ENCODE data around the gene ANKRA2. TPM values are rescaled to one million over a fixed set of nuclear protein-coding genes. Genes with fewer than 3 reads are reported as not detected.

Gene ANKRA2
- total RNA-seq, 1 donor from 2014 or later = 26.7 TPM

DNA sequence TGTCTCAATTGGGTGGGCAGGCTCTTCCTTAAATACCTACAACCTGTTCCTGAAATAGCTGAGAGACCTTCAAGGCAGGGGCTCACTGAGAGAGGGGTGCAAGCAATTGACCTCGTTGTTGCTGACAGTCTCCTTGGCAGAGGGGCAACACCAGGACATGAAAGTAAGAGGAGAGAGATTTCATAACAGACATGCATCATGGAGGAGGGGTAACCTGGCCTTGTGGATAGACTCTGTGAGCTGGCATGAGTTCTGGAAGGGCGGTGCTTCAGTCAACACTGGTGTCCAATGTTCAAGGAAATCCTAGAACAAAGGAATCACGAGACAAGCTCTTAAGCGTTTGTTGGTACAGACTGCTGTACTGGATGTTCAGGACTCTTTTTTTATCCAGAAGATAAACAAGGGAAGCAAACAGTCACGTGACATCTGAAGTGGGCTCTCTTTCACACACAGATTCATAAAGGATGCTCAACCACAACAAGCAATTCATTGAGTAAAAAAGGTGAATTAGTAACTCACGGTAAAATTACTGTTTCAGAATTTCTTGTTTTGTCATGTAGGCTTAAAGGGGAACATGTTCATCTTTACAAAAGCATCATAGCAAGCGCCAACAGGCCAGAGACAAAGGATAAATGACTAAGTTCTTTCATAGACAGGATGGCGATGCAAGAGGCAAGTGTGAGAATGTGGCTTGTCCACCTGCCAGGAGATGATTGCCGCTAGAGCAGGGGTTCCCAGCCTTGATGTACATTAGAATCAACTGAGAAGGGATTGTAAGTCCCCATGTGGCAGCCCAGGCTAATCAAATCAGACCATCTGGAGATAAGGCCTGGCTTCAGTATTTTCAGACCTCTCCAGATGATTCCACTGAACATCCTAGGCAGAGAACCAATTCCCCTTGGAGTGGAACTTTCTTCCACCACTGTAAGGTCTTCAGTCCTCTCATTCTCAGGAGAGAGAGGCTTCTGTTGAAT lies 20.7 kb downstream of the ANKRA2 start:
- Histone ChIP-seq H3K4me3 (no peak overlapping the region), H3K27me3 (ENCODE audit: low read depth) (no peaks in the 10 kb centered on the region), H3K36me3 (no peaks in the 10 kb centered on the region), H3K9me3 (no peaks in the 10 kb centered on the region), H3K27ac (peak overlapping the region; percentile 37), H3K4me1 (peaks cover 19% of the 10 kb centered on the region)
- TF ChIP-seq, protein P1, sequence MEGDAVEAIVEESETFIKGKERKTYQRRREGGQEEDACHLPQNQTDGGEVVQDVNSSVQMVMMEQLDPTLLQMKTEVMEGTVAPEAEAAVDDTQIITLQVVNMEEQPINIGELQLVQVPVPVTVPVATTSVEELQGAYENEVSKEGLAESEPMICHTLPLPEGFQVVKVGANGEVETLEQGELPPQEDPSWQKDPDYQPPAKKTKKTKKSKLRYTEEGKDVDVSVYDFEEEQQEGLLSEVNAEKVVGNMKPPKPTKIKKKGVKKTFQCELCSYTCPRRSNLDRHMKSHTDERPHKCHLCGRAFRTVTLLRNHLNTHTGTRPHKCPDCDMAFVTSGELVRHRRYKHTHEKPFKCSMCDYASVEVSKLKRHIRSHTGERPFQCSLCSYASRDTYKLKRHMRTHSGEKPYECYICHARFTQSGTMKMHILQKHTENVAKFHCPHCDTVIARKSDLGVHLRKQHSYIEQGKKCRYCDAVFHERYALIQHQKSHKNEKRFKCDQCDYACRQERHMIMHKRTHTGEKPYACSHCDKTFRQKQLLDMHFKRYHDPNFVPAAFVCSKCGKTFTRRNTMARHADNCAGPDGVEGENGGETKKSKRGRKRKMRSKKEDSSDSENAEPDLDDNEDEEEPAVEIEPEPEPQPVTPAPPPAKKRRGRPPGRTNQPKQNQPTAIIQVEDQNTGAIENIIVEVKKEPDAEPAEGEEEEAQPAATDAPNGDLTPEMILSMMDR (IDR thresholded peaks at IDR 0.05) = no peak
- ATAC-seq = peak; percentile 50 to 77
- intact Hi-C loops (cut with DNase I) = no loop called here
- DNase-seq = peak; percentile 62

DNA sequence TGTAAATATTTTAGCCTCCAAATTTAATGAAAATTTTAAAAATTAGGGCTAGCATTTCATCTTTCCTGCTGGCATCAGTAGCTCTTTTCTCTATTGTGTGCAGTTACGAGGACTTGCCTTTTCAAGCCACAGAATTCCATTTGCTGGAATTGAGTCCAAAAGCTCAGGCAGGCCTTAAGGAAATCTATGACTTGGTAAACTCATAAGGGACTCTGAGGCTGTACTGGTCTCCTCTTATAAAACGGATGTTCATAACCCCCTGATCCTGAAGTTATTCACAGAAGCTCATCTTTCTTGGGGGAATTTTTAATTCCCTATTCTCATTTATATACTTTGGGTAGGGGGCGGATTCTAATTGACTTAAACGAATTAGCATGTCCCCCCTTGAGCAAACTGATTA lies 23.4 kb downstream of the ANKRA2 start:
- DNase-seq = no peak
- Histone ChIP-seq H3K27ac (peak overlapping the region; percentile 68), H3K4me1 (peaks cover 19% of the 10 kb centered on the region), H3K4me3 (no peak overlapping the region), H3K27me3 (ENCODE audit: low read depth) (no peaks in the 10 kb centered on the region), H3K9me3 (no peaks in the 10 kb centered on the region), H3K36me3 (no peaks in the 10 kb centered on the region)
- intact Hi-C loops (cut with DNase I) = no loop called here
- no peak for ATAC-seq
- TF ChIP-seq, protein P1 (IDR thresholded peaks at IDR 0.05) = no peak

DNA sequence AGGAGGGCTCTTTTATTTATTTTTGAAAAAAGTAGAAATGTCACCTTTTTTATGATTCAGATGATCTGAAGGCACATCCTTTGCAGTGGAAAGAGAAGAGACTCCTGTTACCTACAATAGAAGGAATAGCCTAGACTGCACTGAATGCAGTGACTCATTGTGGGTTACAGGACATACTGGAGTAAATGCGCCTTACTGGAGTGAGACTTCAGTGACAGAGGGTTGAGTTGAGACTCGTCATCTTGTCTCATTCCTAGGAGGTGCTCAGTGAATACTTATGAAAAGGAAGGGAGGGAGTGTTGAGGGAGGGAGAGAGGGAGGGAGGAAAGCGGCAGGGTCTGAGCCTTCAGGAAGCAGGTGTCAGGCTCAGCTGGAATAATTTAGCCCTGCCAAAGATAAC lies 25.2 kb downstream of the ANKRA2 start:
- ATAC-seq = no peak
- no peak overlapping the region for H3K4me3 ChIP-seq
- intact Hi-C loops (cut with DNase I) = no loop called here
- no peaks in the 10 kb centered on the region for H3K9me3 ChIP-seq
- TF ChIP-seq, protein P1 (IDR thresholded peaks at IDR 0.05) = no peak
- no peaks in the 10 kb centered on the region for H3K36me3 ChIP-seq
- no peak for DNase-seq
- H3K27me3 ChIP-seq (ENCODE audit: low read depth) = no peaks in the 10 kb centered on the region
- peak overlapping the region; percentile 22 for H3K27ac ChIP-seq
- H3K4me1 ChIP-seq = peaks cover 19% of the 10 kb centered on the region

DNA sequence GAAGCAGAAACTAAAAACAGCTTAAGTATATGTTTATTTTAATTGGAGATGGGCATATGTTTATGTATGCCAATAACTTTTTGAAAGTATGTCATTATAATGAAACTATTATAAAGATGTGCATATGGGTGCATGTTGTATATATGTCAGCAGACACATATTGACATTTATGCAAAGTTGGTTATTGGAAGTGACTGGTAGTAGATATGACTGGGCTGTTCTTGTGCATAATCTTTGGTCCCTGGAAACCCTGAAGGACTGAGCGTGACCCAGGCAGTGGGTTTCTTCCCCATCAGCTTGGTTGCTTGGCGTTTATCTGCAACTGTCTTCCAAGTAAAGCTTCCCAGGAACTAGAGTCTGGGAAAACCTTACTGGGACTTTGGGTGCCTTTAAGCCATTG lies 25.7 kb downstream of the ANKRA2 start:
- no peak for ATAC-seq
- Histone ChIP-seq H3K9me3 (no peaks in the 10 kb centered on the region), H3K27me3 (ENCODE audit: low read depth) (no peaks in the 10 kb centered on the region), H3K4me1 (peaks cover 19% of the 10 kb centered on the region), H3K27ac (no peak overlapping the region), H3K4me3 (no peak overlapping the region), H3K36me3 (no peaks in the 10 kb centered on the region)
- no peak for DNase-seq
- intact Hi-C loops (cut with DNase I) = no loop called here
- TF ChIP-seq, protein P1 (IDR thresholded peaks at IDR 0.05) = no peak

DNA sequence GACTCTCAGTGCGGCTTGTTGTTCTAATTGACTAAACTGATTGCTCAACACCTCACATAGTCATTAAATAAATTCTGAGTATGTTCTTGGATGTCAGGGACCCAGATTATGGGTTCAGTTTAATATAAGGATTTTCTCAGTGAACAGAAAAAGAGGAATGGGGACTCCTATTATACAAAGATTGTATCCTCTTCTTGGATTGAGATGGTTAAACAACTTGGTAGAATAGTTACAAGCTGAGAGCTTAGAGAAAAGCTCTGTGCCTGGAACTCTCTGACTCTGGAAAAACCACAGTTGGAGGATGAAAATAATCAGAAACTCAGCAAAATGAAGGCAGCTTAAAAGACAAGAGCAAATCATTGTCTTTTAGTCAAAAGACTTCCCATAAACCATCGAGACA lies 30.5 kb downstream of the ANKRA2 start:
- Histone ChIP-seq H3K27ac (no peak overlapping the region), H3K4me1 (no peaks in the 10 kb centered on the region), H3K36me3 (no peaks in the 10 kb centered on the region), H3K9me3 (no peaks in the 10 kb centered on the region), H3K27me3 (ENCODE audit: low read depth) (no peaks in the 10 kb centered on the region), H3K4me3 (no peak overlapping the region)
- TF ChIP-seq, protein P1 (IDR thresholded peaks at IDR 0.05) = no peak
- intact Hi-C loops (cut with DNase I) = no loop called here
- ATAC-seq = no peak
- DNase-seq = no peak

All from lower lobe of right lung (tissue), 2 donors.